Measurements from ENCODE around the gene TMPRSS15.

The TMPRSS15 gene

DNA sequence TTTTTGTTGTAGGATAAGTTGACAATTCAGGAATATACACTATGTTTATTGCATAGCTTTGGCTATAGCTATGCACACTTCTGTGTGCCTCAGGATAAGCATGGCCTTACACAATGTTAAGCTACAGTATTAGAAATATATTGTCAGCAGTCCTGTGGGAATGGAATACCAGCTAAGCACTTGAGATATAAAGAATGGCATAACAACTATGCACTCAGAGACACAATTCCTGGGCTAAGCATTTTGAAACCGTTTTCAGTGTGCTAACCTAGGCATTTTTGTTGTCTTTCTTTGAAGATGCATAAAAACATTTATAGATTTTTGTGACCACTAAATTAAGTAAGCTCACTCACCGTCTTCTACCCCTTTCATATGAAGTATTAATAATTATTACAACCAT, 46.8 kb downstream of the TMPRSS15 start:
- ATAC-seq (ENCODE audit: low read depth) (no peak), DNase-seq (ENCODE audit: low spot score) (no peak)
- no peak overlapping the region for H3K27ac ChIP-seq (ENCODE audit: poor library complexity, severe bottlenecking)
- TF ChIP-seq, protein P1, sequence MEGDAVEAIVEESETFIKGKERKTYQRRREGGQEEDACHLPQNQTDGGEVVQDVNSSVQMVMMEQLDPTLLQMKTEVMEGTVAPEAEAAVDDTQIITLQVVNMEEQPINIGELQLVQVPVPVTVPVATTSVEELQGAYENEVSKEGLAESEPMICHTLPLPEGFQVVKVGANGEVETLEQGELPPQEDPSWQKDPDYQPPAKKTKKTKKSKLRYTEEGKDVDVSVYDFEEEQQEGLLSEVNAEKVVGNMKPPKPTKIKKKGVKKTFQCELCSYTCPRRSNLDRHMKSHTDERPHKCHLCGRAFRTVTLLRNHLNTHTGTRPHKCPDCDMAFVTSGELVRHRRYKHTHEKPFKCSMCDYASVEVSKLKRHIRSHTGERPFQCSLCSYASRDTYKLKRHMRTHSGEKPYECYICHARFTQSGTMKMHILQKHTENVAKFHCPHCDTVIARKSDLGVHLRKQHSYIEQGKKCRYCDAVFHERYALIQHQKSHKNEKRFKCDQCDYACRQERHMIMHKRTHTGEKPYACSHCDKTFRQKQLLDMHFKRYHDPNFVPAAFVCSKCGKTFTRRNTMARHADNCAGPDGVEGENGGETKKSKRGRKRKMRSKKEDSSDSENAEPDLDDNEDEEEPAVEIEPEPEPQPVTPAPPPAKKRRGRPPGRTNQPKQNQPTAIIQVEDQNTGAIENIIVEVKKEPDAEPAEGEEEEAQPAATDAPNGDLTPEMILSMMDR (IDR thresholded peaks at IDR 0.05; ENCODE audit: poor library complexity, severe bottlenecking): no peak
- H3K4me1 ChIP-seq (ENCODE audit: insufficient read depth, poor library complexity, severe bottlenecking): no peaks in the 10 kb centered on the region
- H3K4me3 ChIP-seq (ENCODE audit: severe bottlenecking): no peak overlapping the region
- no peaks in the 10 kb centered on the region for H3K9me3 ChIP-seq (ENCODE audit: severe bottlenecking)
- H3K27me3 ChIP-seq (ENCODE audit: insufficient read depth, poor library complexity, severe bottlenecking): peaks cover 3% of the 10 kb centered on the region
- H3K36me3 ChIP-seq (ENCODE audit: low read depth): no peaks in the 10 kb centered on the region

DNA sequence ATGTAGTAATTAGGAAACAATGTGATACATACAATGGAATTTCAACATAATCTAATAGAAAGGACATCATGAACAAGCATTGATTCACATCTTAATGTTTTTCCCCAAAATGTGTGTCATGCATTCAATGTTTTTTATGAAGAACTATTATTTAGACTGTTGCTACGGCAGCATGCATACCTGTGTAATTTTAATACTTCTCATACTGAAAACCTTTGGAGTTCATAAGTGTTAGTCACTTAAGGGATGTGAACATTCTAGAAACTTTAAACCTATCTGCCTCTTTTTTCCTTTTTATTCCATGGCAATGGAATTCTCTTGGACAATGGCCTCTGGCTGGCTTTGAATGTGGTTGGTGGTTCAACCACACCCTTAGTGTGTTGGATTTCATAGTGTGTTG, 48.6 kb downstream of the TMPRSS15 start:
- Histone ChIP-seq H3K4me1 (ENCODE audit: insufficient read depth, poor library complexity, severe bottlenecking) (no peaks in the 10 kb centered on the region), H3K4me3 (ENCODE audit: severe bottlenecking) (no peak overlapping the region)

DNA sequence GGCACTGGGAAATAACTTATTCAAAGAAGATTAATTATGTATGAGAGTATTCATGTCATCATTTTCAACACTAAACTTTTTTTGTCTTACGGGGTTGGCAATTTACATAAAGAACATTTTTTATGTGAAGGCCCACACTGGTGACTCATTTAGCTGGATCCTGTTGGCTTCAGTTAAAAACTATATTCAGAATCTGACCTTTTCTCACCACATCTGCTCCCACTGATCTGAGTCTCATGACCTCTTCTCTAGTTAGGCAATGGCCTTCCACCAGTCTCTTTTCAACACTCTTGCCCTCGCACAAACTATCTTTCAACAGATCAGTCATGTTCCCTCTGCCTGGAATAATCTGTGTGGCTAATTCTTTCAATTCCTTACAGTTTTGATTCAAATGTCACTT, 53.4 kb downstream of the TMPRSS15 start:
- Histone ChIP-seq H3K36me3 (ENCODE audit: low read depth) (no peaks in the 10 kb centered on the region), H3K4me3 (ENCODE audit: severe bottlenecking) (no peak overlapping the region), H3K9me3 (ENCODE audit: severe bottlenecking) (no peaks in the 10 kb centered on the region), H3K27ac (ENCODE audit: poor library complexity, severe bottlenecking) (no peak overlapping the region), H3K27me3 (ENCODE audit: insufficient read depth, poor library complexity, severe bottlenecking) (peaks cover 11% of the 10 kb centered on the region), H3K4me1 (ENCODE audit: insufficient read depth, poor library complexity, severe bottlenecking) (no peaks in the 10 kb centered on the region)
- ATAC-seq (ENCODE audit: low read depth): no peak
- no peak for DNase-seq (ENCODE audit: low spot score)
- TF ChIP-seq, protein P1 (IDR thresholded peaks at IDR 0.05; ENCODE audit: poor library complexity, severe bottlenecking): no peak

More for the DNA sequence above, 48.6 kb downstream of the TMPRSS15 start:
- H3K27me3 ChIP-seq (ENCODE audit: insufficient read depth, poor library complexity, severe bottlenecking): peaks cover 3% of the 10 kb centered on the region
- no peak overlapping the region for H3K27ac ChIP-seq (ENCODE audit: poor library complexity, severe bottlenecking)
- DNase-seq (ENCODE audit: low spot score) (no peak), ATAC-seq (ENCODE audit: low read depth) (no peak; the same call in 2 of the 3 replicates)
- TF ChIP-seq, protein P1 (IDR thresholded peaks at IDR 0.05; ENCODE audit: poor library complexity, severe bottlenecking): no peak
- no peaks in the 10 kb centered on the region for H3K36me3 ChIP-seq (ENCODE audit: low read depth)
- no peaks in the 10 kb centered on the region for H3K9me3 ChIP-seq (ENCODE audit: severe bottlenecking)

DNA sequence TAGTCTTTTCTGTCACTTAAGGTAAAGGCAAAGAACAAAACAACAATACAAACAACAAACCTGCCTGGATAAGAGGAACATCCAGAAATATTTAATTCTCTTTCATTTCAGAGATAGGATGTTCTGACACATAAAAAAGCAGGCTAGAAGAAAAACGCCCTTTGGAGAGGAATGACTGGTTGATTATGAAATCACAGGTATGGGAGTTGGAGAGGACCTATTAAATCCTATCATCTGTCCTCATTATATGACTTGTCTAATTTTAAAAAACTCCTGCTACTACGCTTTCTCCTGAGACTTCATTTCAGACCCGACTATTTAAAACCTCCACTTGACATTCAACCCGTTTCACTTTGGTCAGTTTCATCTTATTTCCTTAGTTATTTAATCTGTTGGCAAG, 54.1 kb downstream of the TMPRSS15 start:
- Histone ChIP-seq H3K4me3 (ENCODE audit: severe bottlenecking) (no peak overlapping the region), H3K9me3 (ENCODE audit: severe bottlenecking) (no peaks in the 10 kb centered on the region), H3K4me1 (ENCODE audit: insufficient read depth, poor library complexity, severe bottlenecking) (no peaks in the 10 kb centered on the region), H3K36me3 (ENCODE audit: low read depth) (no peaks in the 10 kb centered on the region), H3K27me3 (ENCODE audit: insufficient read depth, poor library complexity, severe bottlenecking) (peaks cover 16% of the 10 kb centered on the region), H3K27ac (ENCODE audit: poor library complexity, severe bottlenecking) (no peak overlapping the region)
- ATAC-seq (ENCODE audit: low read depth) (no peak), DNase-seq (ENCODE audit: low spot score) (no peak)
- TF ChIP-seq, protein P1 (IDR thresholded peaks at IDR 0.05; ENCODE audit: poor library complexity, severe bottlenecking): no peak

DNA sequence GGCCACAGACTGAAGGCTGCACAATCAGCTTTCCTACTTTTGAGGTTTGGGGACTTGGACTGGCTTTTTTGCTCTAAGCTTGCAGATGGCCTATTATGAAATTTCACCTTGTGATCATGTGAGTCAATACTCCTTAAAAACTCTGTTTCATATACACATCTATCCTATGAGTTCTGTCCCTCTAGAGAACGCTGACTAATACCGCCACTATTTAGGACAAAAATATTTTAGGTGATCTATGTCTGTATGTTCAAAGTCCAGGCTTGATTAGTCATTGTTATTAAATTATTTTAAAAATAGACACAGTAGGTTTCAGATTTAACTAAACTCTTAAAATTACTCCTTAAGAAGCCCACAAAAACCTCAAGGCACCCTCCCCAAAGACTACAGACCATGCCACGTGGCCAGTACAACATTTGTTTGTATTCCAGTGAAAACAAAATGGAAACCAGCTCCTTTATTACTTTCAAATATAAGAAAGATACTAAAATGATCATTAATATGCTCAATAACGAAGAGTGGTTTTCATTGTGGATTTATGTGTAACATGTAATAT, 63.1 kb downstream of the TMPRSS15 start:
- TF ChIP-seq, protein P1 (IDR thresholded peaks at IDR 0.05; ENCODE audit: poor library complexity, severe bottlenecking): no peak
- Histone ChIP-seq H3K9me3 (ENCODE audit: severe bottlenecking) (no peaks in the 10 kb centered on the region), H3K27ac (ENCODE audit: poor library complexity, severe bottlenecking) (no peak overlapping the region), H3K4me3 (ENCODE audit: severe bottlenecking) (no peak overlapping the region), H3K36me3 (ENCODE audit: low read depth) (no peaks in the 10 kb centered on the region), H3K4me1 (ENCODE audit: insufficient read depth, poor library complexity, severe bottlenecking) (no peaks in the 10 kb centered on the region), H3K27me3 (ENCODE audit: insufficient read depth, poor library complexity, severe bottlenecking) (peaks cover 6% of the 10 kb centered on the region)
- DNase-seq (ENCODE audit: low spot score) (no peak), ATAC-seq (ENCODE audit: low read depth) (no peak)
